T-cell (primary cell): Measurements from ENCODE around the gene NCS1. TPM values are rescaled to one million over a fixed set of nuclear protein-coding genes. Genes with fewer than 3 reads are reported as not detected.

Source experiments
- ATAC-seq, 4 experiments: fragments of 200-7000 bp in 3 of 4; fragments of 150-1000 bp in 1 of 4; cut with Tn5 transposase; replicated peaks in 1 of 4; 1 replicate in 3 of 4; 2 replicates in 1 of 4; pipeline ENCODE4 v1.10.0; 2021; ENCODE audit warnings: moderate library complexity in 3 of 4, mild to moderate bottlenecking in 2 of 4, moderate number of reproducible peaks in 1 of 4
- CTCF ChIA-PET, 2 donors: fragments of 300-600 bp; sonication (Branson Sonifier 250); formaldehyde crosslinking; loops; one replicate each; lab custom pipeline; 2022; ENCODE audit warnings: antibody characterized with exemption in 2 of 2; lab: Charles Lee
- POLR2A ChIA-PET, 2 donors: fragments of 300-600 bp; sonication (Branson Sonifier 250); formaldehyde crosslinking; loops; one replicate each; lab custom pipeline; 2022; ENCODE audit warnings: antibody characterized with exemption in 2 of 2; lab: Charles Lee
- DNase-seq, 35 experiments: peaks; one replicate each; pipeline versions ENCODE4 v3.0.0 to v3.0.0-alpha.2; 2013 to 2023
- H3K27ac ChIP-seq: one replicate; pipeline ENCODE4 v1.5.1; 2013; ENCODE audit warnings: low read length
- H3K27me3 ChIP-seq, 2 experiments: replicated peaks in 1 of 2; 1 replicate in 1 of 2; 2 replicates in 1 of 2; pipeline versions ENCODE4 v1.6.1 to v1.7.0; 2013; ENCODE audit warnings: low read length in 1 of 2, mixed read lengths in 1 of 2; ENCODE audit not compliant: control insufficient read depth in 2 of 2, insufficient read depth in 2 of 2; ENCODE audit errors: extremely low read depth in 1 of 2
- H3K36me3 ChIP-seq, 2 donors: 1 replicate in 1 of 2; 2 replicates in 1 of 2; pipeline versions ENCODE4 v1.6.1 to v1.7.0; 2013; ENCODE audit warnings: low read length in 1 of 2; ENCODE audit not compliant: control insufficient read depth in 2 of 2, insufficient read depth in 1 of 2; ENCODE audit errors: extremely low read depth in 1 of 2
- H3K4me1 ChIP-seq, 2 experiments: 1 replicate in 1 of 2; 2 replicates in 1 of 2; pipeline versions ENCODE4 v1.6.1 to v1.7.0; 2013; ENCODE audit warnings: low read length in 2 of 2, mixed read lengths in 1 of 2; ENCODE audit not compliant: insufficient read depth in 2 of 2, control insufficient read depth in 1 of 2; ENCODE audit errors: extremely low read depth in 1 of 2
- H3K4me3 ChIP-seq, 2 donors: 1 replicate in 1 of 2; 2 replicates in 1 of 2; pipeline versions ENCODE4 v1.5.1 to v1.7.0; 2013; ENCODE audit warnings: mild to moderate bottlenecking in 2 of 2, low read length in 1 of 2, moderate library complexity in 1 of 2; ENCODE audit not compliant: control insufficient read depth in 1 of 2; ENCODE audit errors: extremely low read depth in 1 of 2
- H3K9me3 ChIP-seq: 2 replicates; pipeline ENCODE4 v1.7.0; 2013
- H3K27ac Mint-ChIP-seq, 2 donors: one replicate each; pipeline ENCODE4 v1.8.0; 2020 to 2021; ENCODE audit warnings: mild to moderate bottlenecking in 2 of 2, mixed read lengths in 2 of 2
- H3K27me3 Mint-ChIP-seq, 2 donors: one replicate each; pipeline ENCODE4 v1.8.0; 2021 to 2022; ENCODE audit warnings: mixed read lengths in 2 of 2
- H3K36me3 Mint-ChIP-seq: one replicate; pipeline ENCODE4 v1.8.0; 2021; ENCODE audit warnings: mixed read lengths
- H3K4me1 Mint-ChIP-seq, 3 donors: one replicate each; pipeline ENCODE4 v1.8.0; 2020 to 2022; ENCODE audit warnings: mixed read lengths in 3 of 3, mild to moderate bottlenecking in 1 of 3
- H3K4me3 Mint-ChIP-seq, 3 donors: one replicate each; pipeline ENCODE4 v1.8.0; 2020 to 2022; ENCODE audit warnings: mild to moderate bottlenecking in 3 of 3, mixed read lengths in 3 of 3, moderate library complexity in 3 of 3
- H3K9me3 Mint-ChIP-seq, 3 donors: one replicate each; pipeline ENCODE4 v1.8.0; 2020 to 2022; ENCODE audit warnings: mixed read lengths in 3 of 3
- WGBS: methylation state at CpG from one replicate; pipeline ENCODE4 v1.1.5; 2013; ENCODE audit warnings: missing lambda C conversion rate; ENCODE audit not compliant: insufficient coverage; 5-methylcytosine and 5-hydroxymethylcytosine counted together
- total RNA-seq, 35 experiments: library from RNA in 6 of 35; stranded (reverse) in 6 of 35; fragments of 120-200 nt in 1 of 35; gene quantifications; one replicate each; pipeline versions ENCODE4 v1.2.1 to v1.2.4 and lab custom pipeline; 2013 to 2026

The NCS1 gene
- total RNA-seq, 5 donors from 2014 or later (not counting 1 experiment from before 2014, with no cell fraction given), result 0.20 to 0.82 (median 0.46) TPM; not detected in 1

GRCh38 chr9:130167927-130168326, 4.3 kb upstream of the NCS1 start:
- peaks cover 7 to 10% (median 9%) of the 10 kb centered on the region in 3 donors for H3K4me1 Mint-ChIP-seq
- ChIA-PET CTCF (no interaction called here), POLR2A (no interaction called here)
- Histone ChIP-seq H3K4me1 (peaks cover 0 to 4% of the 10 kb centered on the region in 2 experiments), H3K36me3 (no peaks in the 10 kb centered on the region), H3K4me3 (no peak overlapping the region), H3K9me3 (no peaks in the 10 kb centered on the region), H3K27me3 (peaks cover 4 to 17% of the 10 kb centered on the region in 2 experiments), H3K27ac (no peak overlapping the region)
- no peak overlapping the region for H3K27ac Mint-ChIP-seq
- no peaks in the 10 kb centered on the region for H3K36me3 Mint-ChIP-seq
- no peak overlapping the region for H3K4me3 Mint-ChIP-seq
- ATAC-seq (no peak), DNase-seq (no peak)
- WGBS, result 87% methylated on average over 6 of the region's 6 CpGs
- H3K9me3 Mint-ChIP-seq, result no peaks in the 10 kb centered on the region
- peaks cover 3 to 8% of the 10 kb centered on the region in 2 donors for H3K27me3 Mint-ChIP-seq

DNA sequence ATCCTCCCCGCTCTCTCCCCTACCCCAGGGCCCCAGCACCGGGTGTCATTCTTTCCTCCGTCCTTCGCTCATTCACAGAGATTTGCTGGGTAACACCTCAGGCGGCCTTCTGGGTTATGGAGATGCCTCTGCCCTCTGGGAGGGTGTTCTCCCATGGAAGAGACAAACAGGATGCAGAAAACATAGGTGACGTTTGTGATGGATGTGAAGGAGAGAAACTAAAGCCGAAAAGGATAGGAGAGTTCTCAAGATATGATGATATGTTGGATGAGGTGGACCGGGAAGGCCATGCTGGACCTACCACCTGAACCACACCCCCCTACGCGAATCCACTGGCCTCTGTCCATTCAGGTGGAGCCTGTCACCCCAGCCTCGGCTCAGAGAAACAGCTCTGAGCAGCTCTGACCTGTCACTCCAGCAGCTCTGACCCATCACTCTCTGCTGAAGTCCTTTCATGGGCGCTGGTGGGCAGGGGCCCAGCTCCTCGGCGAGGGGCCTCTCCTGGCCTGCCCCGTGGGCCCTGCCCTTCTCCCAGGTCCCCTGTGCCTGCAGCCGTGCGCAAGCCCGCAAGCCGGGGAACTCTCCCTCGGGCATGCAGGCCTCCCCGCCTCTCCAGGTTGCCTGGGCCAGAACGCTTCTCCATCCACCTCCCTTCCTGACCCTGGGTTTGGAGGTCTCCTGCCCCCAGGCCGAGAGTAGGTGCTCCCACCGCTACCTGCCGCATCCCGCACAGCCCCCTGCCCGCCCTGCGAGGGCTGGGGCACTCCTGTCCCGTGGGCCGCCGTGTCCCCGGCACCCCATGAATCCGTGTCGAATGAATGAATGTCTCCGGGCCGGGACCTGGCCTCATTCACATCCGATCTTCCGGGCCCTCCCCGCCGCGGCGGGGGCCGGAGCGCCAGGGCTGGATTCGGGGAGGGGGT, 717 bp upstream of the NCS1 start:
- Histone ChIP-seq H3K27ac (no peak overlapping the region), H3K36me3 (no peaks in the 10 kb centered on the region), H3K4me3 (peak overlapping the region in 1 of 2 donors; percentile 49), H3K27me3 (peaks cover 4 to 32% of the 10 kb centered on the region in 2 experiments), H3K9me3 (no peaks in the 10 kb centered on the region), H3K4me1 (peaks cover 2 to 12% of the 10 kb centered on the region in 2 experiments)
- ATAC-seq, result peak in 3 of 4 experiments; percentile 3 to 14 (median 4)
- POLR2A ChIA-PET, result no interaction called here
- peak overlapping the region; percentile 60 to 63 (median 62) for H3K4me3 Mint-ChIP-seq
- peak overlapping the region in 1 of 2 donors; percentile 58 for H3K27ac Mint-ChIP-seq
- CTCF ChIA-PET, result interaction anchor here in 1 of 2 donors (0.6 kb wide), 1 partner anchor 10 kb away, joined by 3 read pairs; no protein-coding TSS in a partner anchor
- WGBS, result 91% methylated on average over 22 of the region's 45 CpGs
- no peaks in the 10 kb centered on the region for H3K36me3 Mint-ChIP-seq
- H3K9me3 Mint-ChIP-seq, result no peaks in the 10 kb centered on the region
- DNase-seq, result no peak
- peaks cover 16 to 31% of the 10 kb centered on the region in 2 donors for H3K27me3 Mint-ChIP-seq
- H3K4me1 Mint-ChIP-seq, result peaks cover 9 to 16% (median 10%) of the 10 kb centered on the region in 3 donors

- H3K27me3 ChIP-seq, result peaks cover 4 to 34% of the 10 kb centered on the region in 2 experiments
- peaks cover 2 to 12% of the 10 kb centered on the region in 2 experiments for H3K4me1 ChIP-seq
- CTCF ChIA-PET, result interaction anchor here in 1 of 2 donors (0.6 kb wide), 1 partner anchor 65 kb away, joined by 5 read pairs; no protein-coding TSS in a partner anchor
These were observed 858 bp downstream of the NCS1 start for GRCh38 chr9:130172858-130173665.

DNA sequence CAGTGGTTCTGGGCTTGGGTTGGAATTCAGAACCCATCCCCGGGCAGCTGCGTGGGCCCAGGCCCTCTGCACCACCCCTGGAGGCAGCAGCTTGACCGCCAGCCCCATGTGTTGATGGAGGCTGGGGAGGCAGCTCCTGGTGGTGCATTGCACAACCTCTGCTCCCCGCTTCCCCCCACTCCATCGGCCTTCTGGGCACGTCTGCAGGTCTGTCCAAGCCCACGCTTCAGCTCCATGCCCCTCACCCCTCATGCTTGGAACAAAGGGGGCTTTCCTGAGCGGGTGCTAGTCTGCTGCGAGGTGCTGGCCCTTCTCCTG, 1.4 kb downstream of the NCS1 start:
- H3K36me3 Mint-ChIP-seq, result no peaks in the 10 kb centered on the region

More at GRCh38 chr9:130172858-130173665, 858 bp downstream of the NCS1 start:
- H3K36me3 ChIP-seq, result no peaks in the 10 kb centered on the region
- ATAC-seq (peak; percentile 10 to 42 (median 21)), DNase-seq (peak in 27 of 35 experiments; percentile 4 to 48 (median 21))
- H3K27ac ChIP-seq, result no peak overlapping the region
- H3K36me3 Mint-ChIP-seq, result no peaks in the 10 kb centered on the region
- peak overlapping the region; percentile 61 to 76 (median 71) for H3K4me3 Mint-ChIP-seq
- H3K27me3 Mint-ChIP-seq, result peaks cover 16 to 31% of the 10 kb centered on the region in 2 donors
- peak overlapping the region in 1 of 2 donors; percentile 5 for H3K4me3 ChIP-seq
- H3K9me3 ChIP-seq, result no peaks in the 10 kb centered on the region
- no peak overlapping the region for H3K27ac Mint-ChIP-seq
- H3K4me1 Mint-ChIP-seq, result peaks cover 6 to 11% (median 9%) of the 10 kb centered on the region in 3 donors
- POLR2A ChIA-PET, result interaction anchor here in 1 of 2 donors (0.7 kb wide), 1 partner anchor 915 kb away, joined by 4 read pairs; no protein-coding TSS in a partner anchor
- WGBS, result 5% methylated on average over 33 of the region's 57 CpGs
- H3K9me3 Mint-ChIP-seq, result no peaks in the 10 kb centered on the region

DNA sequence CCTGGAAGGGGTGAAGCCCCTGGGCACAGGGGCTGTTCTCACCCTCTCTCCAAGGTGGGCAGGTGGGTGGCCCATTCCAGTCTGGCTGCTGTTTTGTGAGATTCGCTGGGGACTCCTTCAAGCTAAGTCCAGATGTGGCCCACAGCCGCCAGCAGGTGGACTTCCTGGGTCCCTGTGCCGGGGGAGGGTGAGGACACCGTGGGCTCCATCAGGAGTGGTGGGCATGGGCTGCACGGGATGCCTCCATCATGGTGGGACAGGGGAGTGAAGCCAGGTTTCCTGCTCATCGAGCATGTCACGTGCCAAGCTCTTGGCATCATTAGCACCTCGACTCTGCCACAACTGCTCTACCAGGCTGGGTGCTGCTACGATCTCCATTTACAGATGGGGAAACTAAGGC, 1.8 kb downstream of the NCS1 start:
- Histone ChIP-seq H3K27ac (no peak overlapping the region), H3K9me3 (no peaks in the 10 kb centered on the region), H3K4me3 (no peak overlapping the region), H3K27me3 (peaks cover 4 to 36% of the 10 kb centered on the region in 2 experiments), H3K36me3 (no peaks in the 10 kb centered on the region), H3K4me1 (peaks cover 2 to 12% of the 10 kb centered on the region in 2 experiments)
- H3K4me1 Mint-ChIP-seq, result peaks cover 6 to 9% (median 9%) of the 10 kb centered on the region in 3 donors
- DNase-seq, result no peak
- 89% methylated on average over 8 of the region's 9 CpGs for WGBS
- H3K36me3 Mint-ChIP-seq, result no peaks in the 10 kb centered on the region
- CTCF ChIA-PET, result interaction anchor here in 1 of 2 donors (0.6 kb wide), 1 partner anchor 82 kb away, joined by 6 read pairs; no protein-coding TSS in a partner anchor
- POLR2A ChIA-PET, result no interaction called here
- peak overlapping the region; percentile 48 to 76 (median 71) for H3K4me3 Mint-ChIP-seq
- H3K27me3 Mint-ChIP-seq, result peaks cover 16 to 31% of the 10 kb centered on the region in 2 donors
- no peak overlapping the region for H3K27ac Mint-ChIP-seq
- no peaks in the 10 kb centered on the region for H3K9me3 Mint-ChIP-seq
- no peak for ATAC-seq

More for the DNA sequence above, 1.4 kb downstream of the NCS1 start:
- ChIA-PET POLR2A (no interaction called here), CTCF (no interaction called here)
- peaks cover 6 to 9% (median 9%) of the 10 kb centered on the region in 3 donors for H3K4me1 Mint-ChIP-seq
- peaks cover 4 to 36% of the 10 kb centered on the region in 2 experiments for H3K27me3 ChIP-seq
- DNase-seq, result no peak
- H3K36me3 ChIP-seq, result no peaks in the 10 kb centered on the region
- WGBS, result 90% methylated on average over 7 of the region's 9 CpGs
- no peak overlapping the region for H3K4me3 ChIP-seq
- no peaks in the 10 kb centered on the region for H3K9me3 Mint-ChIP-seq
- no peaks in the 10 kb centered on the region for H3K9me3 ChIP-seq
- H3K27ac ChIP-seq, result no peak overlapping the region
- no peak overlapping the region for H3K27ac Mint-ChIP-seq
- H3K27me3 Mint-ChIP-seq, result peaks cover 16 to 31% of the 10 kb centered on the region in 2 donors
- H3K4me1 ChIP-seq, result peaks cover 2 to 12% of the 10 kb centered on the region in 2 experiments
- no peak for ATAC-seq
- H3K4me3 Mint-ChIP-seq, result peak overlapping the region; percentile 48 to 76 (median 71)
